Lung microvascular endothelial cell (primary cell): ENCODE data around the gene GPC5. TPM values are rescaled to one million over a fixed set of nuclear protein-coding genes. Genes with fewer than 3 reads are reported as not detected.

Experiments
- DNase-seq, 2 donors: peaks; one replicate each; pipeline versions ENCODE4 v3.0.0 to v3.0.0-alpha.2; 2010; ENCODE audit warnings: low read depth in 2 of 2
- total RNA-seq: library from RNA; depleted of rRNA; stranded (reverse); fragments of >200 nt; gene quantifications from 2 replicates; pipeline ENCODE4 v1.2.1, GENCODE V29; 2014

The GPC5 gene
- total RNA-seq, 1 donor from 2014 or later, result 0.79 TPM

- no peak for DNase-seq
Observed at GRCh38 chr13:91537376-91537775, 139.0 kb downstream of the GPC5 start.

- DNase-seq, result no peak
Observed at GRCh38 chr13:91539286-91540157, 141.1 kb downstream of the GPC5 start.

GRCh38 chr13:91540158-91540736, 141.8 kb downstream of the GPC5 start:
- DNase-seq, result no peak

GRCh38 chr13:91544723-91545122, 146.3 kb downstream of the GPC5 start:
- no peak for DNase-seq

- DNase-seq, result no peak
Observed at GRCh38 chr13:91546900-91547299, 148.5 kb downstream of the GPC5 start.

DNA sequence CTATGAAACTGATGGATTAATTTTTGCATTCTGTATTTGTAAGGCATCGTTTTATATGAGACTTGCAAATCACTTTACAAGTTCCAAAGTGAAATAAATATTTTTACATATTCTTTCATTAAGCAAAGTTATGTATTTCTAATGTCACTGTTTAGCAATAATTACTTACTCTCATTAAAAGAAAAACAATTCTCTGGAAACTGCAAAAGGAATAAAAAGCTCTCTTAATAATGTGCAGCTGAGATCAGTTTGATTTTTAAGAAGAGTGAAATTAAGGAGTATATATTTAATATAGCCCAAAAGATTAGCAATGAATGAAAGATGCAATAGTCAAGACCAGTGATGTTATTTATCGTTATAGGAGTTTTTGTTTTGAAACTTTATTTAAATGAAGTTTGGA, 155.2 kb downstream of the GPC5 start:
- no peak for DNase-seq

GRCh38 chr13:91554101-91554500, 155.7 kb downstream of the GPC5 start:
- no peak for DNase-seq

DNA sequence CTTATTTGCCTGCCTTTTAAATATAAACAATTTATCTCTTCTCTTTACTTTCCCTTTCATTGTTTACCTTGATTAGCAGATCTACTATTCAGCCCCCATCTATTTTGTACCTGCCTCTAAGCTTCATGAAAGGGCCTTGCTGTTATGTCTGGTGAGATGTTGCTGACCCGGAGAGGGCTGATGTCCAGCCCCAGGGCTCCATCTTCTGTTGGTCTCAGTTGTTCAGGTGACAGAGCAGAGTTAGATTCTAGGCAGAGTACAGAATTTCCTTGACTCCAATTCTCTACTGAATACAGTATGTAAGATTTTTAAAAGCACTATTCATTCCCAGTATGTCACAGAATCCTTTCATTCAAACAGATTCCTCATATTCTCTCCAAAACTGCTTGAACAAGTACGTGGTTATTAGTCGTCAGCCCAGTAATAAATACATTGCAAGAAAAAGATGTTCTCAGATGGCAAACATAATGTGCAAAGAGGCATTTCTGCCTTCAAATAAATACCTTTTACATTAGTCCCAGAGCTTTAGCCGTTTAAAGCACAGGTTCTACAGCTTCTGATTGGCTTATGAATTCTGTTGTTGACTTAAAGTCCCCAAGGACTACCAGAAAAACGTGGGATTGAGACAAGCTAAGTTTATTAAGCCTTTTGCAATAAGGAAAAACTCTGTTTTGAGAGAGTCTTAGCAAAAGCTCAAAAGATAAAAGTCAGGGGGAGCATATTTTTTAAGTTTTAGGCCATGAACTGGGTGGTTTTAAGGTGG, 159.1 kb downstream of the GPC5 start:
- no peak for DNase-seq

GRCh38 chr13:91563799-91564198, 165.4 kb downstream of the GPC5 start:
- DNase-seq, result no peak

DNA sequence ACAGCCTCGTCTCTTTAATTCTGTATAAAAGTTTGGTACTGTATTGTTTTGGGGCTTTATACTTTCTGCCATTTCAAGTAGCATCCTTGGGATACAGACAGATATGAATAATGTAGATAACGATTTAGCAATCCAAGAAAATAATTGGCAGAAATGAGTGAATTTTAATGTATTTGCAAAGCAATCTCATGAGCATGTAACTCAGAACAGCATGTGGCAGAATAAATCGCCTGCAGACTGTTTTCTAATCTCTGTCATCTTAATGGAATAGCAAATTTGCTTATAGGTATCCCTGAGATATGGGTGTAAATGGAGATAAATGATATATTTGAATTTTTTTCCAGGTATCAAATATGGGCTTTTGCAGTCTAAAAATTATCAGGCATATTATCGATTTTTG, 166.0 kb downstream of the GPC5 start:
- DNase-seq, result no peak

GRCh38 chr13:91565296-91565695, 166.9 kb downstream of the GPC5 start:
- DNase-seq, result no peak

DNA sequence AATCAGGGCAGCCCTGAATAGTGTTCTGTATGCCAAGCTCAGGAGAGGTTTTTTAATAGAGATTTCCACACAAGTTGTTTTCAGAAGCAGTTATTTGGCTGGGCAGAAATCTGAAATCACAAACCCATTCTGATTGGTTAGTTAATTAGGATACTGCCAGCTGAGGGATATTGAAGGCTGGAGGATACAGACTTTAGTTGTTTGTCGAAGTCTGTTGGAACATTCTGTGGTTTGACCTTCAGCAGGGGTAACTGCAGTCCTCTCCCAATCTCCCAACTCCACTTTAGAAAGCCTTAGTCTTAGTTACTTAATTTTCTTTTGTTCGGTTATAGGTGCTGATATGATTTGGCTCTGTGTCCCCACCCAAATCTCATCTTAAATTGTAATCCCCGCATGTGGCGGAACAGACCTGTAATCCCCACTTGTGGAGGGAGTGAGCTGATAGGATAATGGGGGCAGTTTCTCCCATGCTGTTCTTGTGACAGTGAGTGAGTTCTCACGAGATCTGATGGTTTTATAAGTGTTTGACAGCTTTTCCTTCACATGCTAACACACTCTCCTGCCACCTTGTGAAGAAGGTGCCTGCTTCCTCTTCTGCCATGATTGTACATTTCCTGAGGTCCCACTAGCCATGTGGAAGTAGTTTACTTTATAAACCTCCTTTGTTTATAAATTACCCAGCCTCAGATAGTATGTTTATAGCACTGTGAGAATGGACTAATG, 169.2 kb downstream of the GPC5 start:
- no peak for DNase-seq

- no peak for DNase-seq
Observed at GRCh38 chr13:91571681-91572080, 173.3 kb downstream of the GPC5 start.

DNA sequence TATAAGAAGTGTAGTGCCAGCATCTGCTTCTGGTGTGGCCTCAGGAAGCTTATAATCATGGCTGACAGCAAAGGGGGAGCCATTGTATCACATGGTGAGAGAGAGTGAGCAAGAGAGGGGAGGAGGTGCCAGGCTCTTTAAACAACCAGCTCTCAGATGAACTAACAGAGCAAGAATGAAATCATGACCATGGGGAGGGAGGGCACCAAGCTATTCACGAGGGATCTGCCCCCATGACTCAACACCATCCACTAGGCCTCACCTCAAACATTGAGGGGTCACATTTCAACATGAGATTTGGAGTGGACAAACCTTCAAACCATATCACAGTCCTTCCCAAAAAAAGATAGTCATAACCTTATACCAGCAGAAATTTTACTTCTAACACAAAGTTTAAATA, 174.0 kb downstream of the GPC5 start:
- no peak for DNase-seq

GRCh38 chr13:91572944-91573598, 174.7 kb downstream of the GPC5 start:
- no peak for DNase-seq

DNA sequence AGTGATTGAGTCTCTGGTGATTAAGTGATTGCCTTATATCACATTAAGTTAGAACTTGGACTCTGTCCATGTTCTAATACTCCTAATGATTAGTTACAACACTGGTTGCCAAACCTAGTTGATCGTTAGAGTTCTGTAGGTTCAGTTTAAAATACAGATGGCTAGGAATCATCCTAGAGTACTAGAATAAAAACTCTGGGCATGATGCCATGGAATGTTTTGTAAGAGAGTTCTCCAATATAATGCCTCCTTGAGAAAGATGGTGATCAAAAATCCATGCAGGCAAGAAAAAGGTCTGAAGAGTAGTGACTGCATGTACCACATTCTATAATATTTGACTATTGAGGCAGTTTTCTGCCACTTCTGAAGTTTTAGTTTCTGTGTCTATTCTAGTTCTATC, 176.3 kb downstream of the GPC5 start:
- no peak for DNase-seq

DNA sequence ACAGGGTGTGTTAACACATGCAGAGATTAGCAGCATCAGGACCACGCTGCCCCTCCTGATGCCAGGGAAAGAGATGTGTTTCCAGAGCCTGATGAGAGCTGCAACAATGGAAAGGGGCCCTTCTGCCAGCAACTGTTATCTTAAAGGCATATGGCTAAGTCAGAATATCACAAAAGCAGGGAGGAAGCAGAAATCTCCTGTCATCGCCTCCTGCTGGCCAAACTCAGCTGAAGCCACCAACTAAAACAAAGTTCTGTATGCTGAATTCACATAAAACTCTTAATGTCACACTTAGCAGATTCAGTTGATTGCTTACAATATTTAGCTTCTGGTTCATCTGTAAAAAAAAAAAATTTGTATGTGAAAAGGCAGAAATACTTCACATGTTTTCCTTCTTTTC, 178.2 kb downstream of the GPC5 start:
- no peak for DNase-seq

- no peak for DNase-seq
Observed at GRCh38 chr13:91579320-91579719, 180.9 kb downstream of the GPC5 start.

DNA sequence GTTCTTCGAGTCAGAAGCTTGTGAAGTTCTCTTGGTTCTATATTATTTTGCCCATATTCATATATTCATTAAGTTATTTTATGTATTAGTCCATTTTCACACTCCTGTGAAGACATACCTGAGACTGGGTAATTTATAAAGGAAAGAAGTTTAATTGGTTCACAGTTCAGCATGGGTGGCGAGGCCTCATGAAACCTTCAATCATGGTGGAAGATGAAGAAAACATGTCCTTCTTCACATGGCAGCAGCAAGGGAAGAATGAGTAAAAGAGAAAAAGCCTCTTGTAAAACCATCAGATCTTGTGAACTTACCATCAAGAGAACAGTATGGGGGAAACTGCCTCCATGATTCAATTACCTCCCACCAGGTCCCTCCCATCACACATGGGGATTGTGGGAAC, 182.3 kb downstream of the GPC5 start:
- no peak for DNase-seq

GRCh38 chr13:91586609-91587008, 188.2 kb downstream of the GPC5 start:
- no peak for DNase-seq

- no peak for DNase-seq
Observed at GRCh38 chr13:91588541-91588940, 190.1 kb downstream of the GPC5 start.
